Sigmoid colon (tissue), 4 donors: ENCODE measurements around the gene NRP2.

Experiments used
- EP300 ChIP-seq, 4 donors: sonication (generic); formaldehyde crosslinking; IDR thresholded peaks; one replicate each; pipeline ENCODE4 v1.6.1; 2017; ENCODE audit warnings: antibody characterized with exemption in 4 of 4
- POLR2A ChIP-seq, 2 donors: fragments of 450-650 bp; IDR thresholded peaks; one replicate each; pipeline ENCODE4 v1.6.1; 2016; ENCODE audit warnings: antibody characterized with exemption in 2 of 2, mild to moderate bottlenecking in 2 of 2, moderate library complexity in 2 of 2
- POLR2AphosphoS5 ChIP-seq, 4 donors: sonication (generic); formaldehyde crosslinking; IDR thresholded peaks; one replicate each; pipeline ENCODE4 v1.6.1; 2017; ENCODE audit warnings: antibody characterized with exemption in 4 of 4
- TF ChIP-seq, protein P1 (sequence below), 4 experiments: fragments of 450-650 bp in 3 of 4; fragments of 200-600 bp in 1 of 4; IDR thresholded peaks; one replicate each; pipeline ENCODE4 v1.5.1; 2016 to 2019; ENCODE audit warnings: antibody characterized with exemption in 4 of 4, mild to moderate bottlenecking in 3 of 4, moderate library complexity in 2 of 4

DNA sequence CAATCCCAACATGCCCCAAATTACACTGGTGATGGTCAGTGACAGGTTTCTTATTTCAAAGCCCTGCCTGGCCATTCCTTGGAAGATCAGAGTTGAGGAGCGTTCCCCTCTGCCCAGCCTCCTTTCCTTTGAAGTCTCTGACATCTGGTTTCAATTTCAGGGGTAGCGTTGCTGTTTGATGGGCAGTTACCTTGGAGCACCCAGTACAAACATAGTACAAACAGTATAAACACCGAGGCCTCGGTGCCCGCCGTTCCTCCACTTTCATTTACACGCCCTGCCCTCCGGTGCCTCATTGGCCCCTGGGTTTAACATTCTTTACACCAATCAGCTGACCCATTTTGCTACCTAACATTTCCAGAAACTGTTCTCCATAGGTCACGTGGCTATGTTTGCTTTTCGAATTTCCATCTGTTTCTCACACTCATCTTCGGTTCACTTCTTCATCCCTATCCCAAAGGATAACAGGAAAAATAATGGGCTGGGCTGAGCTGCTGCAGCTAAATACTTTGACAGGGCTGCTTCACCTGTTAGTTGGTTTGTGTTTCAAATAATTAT, 65.6 kb downstream of the NRP2 start:
- TF ChIP-seq EP300 (IDR thresholded peaks at IDR 0.05) (peak in 1 of 4 donors; percentile 48), POLR2A (IDR thresholded peaks at IDR 0.05) (no peak), POLR2AphosphoS5 (IDR thresholded peaks at IDR 0.05) (peak in 3 of 4 donors; percentile 29 to 75 (median 67))
- TF ChIP-seq, protein P1, sequence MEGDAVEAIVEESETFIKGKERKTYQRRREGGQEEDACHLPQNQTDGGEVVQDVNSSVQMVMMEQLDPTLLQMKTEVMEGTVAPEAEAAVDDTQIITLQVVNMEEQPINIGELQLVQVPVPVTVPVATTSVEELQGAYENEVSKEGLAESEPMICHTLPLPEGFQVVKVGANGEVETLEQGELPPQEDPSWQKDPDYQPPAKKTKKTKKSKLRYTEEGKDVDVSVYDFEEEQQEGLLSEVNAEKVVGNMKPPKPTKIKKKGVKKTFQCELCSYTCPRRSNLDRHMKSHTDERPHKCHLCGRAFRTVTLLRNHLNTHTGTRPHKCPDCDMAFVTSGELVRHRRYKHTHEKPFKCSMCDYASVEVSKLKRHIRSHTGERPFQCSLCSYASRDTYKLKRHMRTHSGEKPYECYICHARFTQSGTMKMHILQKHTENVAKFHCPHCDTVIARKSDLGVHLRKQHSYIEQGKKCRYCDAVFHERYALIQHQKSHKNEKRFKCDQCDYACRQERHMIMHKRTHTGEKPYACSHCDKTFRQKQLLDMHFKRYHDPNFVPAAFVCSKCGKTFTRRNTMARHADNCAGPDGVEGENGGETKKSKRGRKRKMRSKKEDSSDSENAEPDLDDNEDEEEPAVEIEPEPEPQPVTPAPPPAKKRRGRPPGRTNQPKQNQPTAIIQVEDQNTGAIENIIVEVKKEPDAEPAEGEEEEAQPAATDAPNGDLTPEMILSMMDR (IDR thresholded peaks at IDR 0.05): no peak
